Large intestine (tissue), 3 donors: ENCODE data around the gene RYR2. TPM values are rescaled to one million over a fixed set of nuclear protein-coding genes. Genes with fewer than 3 reads are reported as not detected.

Experiments used
- DNase-seq, 2 donors: peaks; one replicate each; pipeline versions ENCODE4 v3.0.0 to v3.0.0-alpha.2; 2013
- H3K27ac ChIP-seq: one replicate; pipeline ENCODE4 v1.5.1; 2013; ENCODE audit warnings: low read length
- H3K27me3 ChIP-seq: 2 replicates; pipeline ENCODE4 v1.6.1; 2013; ENCODE audit warnings: low read length; ENCODE audit not compliant: control insufficient read depth, insufficient read depth
- H3K36me3 ChIP-seq: 2 replicates; pipeline ENCODE4 v1.6.1; 2013; ENCODE audit warnings: low read length; ENCODE audit not compliant: control insufficient read depth, insufficient read depth
- H3K4me1 ChIP-seq: one replicate; pipeline ENCODE4 v1.6.1; 2013; ENCODE audit warnings: low read length; ENCODE audit not compliant: control insufficient read depth, insufficient read depth
- H3K4me3 ChIP-seq: one replicate; pipeline ENCODE4 v1.5.1; 2013; ENCODE audit warnings: low read length
- H3K9me3 ChIP-seq: one replicate; pipeline ENCODE4 v1.6.1; 2013; ENCODE audit warnings: mild to moderate bottlenecking, low read depth, low read length, moderate library complexity; ENCODE audit not compliant: control insufficient read depth
- WGBS: methylation state at CpG from one replicate; pipeline ENCODE4 v1.1.5; 2013; ENCODE audit warnings: low lambda C conversion rate; ENCODE audit not compliant: insufficient coverage; 5-methylcytosine and 5-hydroxymethylcytosine counted together
- polyA plus RNA-seq: library from polyadenylated mRNA; unstranded; fragments of 120-200 nt; gene quantifications from one replicate; pipeline ENCODE4 v1.2.1, GENCODE V29; 2013

Gene RYR2
- polyA plus RNA-seq, 1 donor, result 4.3 TPM

DNA sequence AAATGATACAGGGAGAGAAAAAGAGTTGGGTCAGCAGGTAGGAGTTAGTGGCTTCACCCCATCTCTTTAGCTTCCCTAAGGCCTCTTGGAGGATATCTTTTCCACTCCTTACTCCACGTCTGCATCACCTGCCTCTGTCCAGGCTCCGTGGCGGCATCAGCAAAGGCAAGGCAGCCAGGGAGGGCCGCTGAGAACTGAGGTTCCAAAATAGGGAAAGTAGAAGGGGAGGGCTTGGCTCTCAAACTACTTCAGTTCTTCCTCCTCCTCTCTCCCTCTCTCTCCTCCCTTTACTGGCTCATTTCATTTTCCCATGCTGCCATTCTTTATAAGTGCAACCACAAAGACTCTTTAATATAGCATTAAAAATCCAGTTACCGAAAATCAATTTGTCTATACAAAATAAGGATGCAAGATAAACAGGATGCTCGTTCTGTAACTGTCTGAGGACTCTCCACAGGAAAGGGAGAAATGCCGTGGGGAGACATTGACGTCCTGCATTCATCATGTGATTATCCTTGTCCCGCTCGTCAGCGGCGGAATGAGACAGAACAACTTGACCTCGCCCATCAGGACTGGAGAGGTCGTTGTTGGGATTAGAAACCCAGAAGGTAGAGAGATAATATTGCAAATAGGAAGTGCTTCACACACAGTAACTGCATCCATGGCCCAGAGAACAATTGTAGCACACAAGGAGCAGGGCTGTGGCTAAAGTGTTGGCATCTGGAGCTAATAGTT, 34.7 kb upstream of the RYR2 start:
- Histone ChIP-seq H3K27me3 (no peaks in the 10 kb centered on the region), H3K4me3 (no peak overlapping the region), H3K36me3 (no peaks in the 10 kb centered on the region), H3K27ac (no peak overlapping the region), H3K4me1 (no peaks in the 10 kb centered on the region), H3K9me3 (no peaks in the 10 kb centered on the region)
- WGBS, result 100% methylated on average over 1 of the region's 14 CpGs
- DNase-seq, result no peak

GRCh38 chr1:237009611-237010010, 32.4 kb upstream of the RYR2 start:
- H3K36me3 ChIP-seq, result no peaks in the 10 kb centered on the region
- H3K4me3 ChIP-seq, result no peak overlapping the region
- no peak overlapping the region for H3K27ac ChIP-seq
- no peaks in the 10 kb centered on the region for H3K27me3 ChIP-seq
- WGBS, result 83% methylated on average over 1 of the region's 4 CpGs
- H3K9me3 ChIP-seq, result no peaks in the 10 kb centered on the region
- no peak for DNase-seq
- H3K4me1 ChIP-seq, result no peaks in the 10 kb centered on the region

- no peak overlapping the region for H3K4me3 ChIP-seq
- no CpG with 5 or more reads among the region's 3 CpGs for WGBS
- no peaks in the 10 kb centered on the region for H3K27me3 ChIP-seq
- no peaks in the 10 kb centered on the region for H3K9me3 ChIP-seq
- H3K36me3 ChIP-seq, result no peaks in the 10 kb centered on the region
- DNase-seq, result no peak
- H3K27ac ChIP-seq, result no peak overlapping the region
- no peaks in the 10 kb centered on the region for H3K4me1 ChIP-seq
These were observed 30.6 kb upstream of the RYR2 start for GRCh38 chr1:237011432-237011831.

DNA sequence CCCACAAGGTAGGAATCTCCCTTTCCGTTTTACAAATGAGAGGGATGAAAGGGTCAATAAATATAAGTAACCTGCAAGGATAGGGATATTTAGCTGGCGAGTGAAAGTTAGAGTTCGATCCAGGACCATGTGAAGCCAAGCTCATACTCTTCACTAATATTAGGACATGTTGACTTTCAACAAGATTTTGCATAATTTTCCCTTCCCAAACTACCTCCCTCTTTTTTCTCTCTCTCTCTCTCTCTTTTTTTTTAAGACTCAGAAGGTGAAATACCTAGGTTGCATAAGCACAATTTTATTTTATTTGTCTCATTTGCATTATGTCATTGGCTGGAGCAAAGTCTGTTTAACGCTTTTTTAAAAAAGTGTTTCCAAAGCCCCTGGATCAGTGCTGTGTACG, 29.6 kb upstream of the RYR2 start:
- no peaks in the 10 kb centered on the region for H3K9me3 ChIP-seq
- 100% methylated on average over 1 of the region's 5 CpGs for WGBS
- H3K36me3 ChIP-seq, result no peaks in the 10 kb centered on the region
- no peaks in the 10 kb centered on the region for H3K4me1 ChIP-seq
- H3K27me3 ChIP-seq, result no peaks in the 10 kb centered on the region
- no peak overlapping the region for H3K4me3 ChIP-seq
- no peak overlapping the region for H3K27ac ChIP-seq
- DNase-seq, result no peak

DNA sequence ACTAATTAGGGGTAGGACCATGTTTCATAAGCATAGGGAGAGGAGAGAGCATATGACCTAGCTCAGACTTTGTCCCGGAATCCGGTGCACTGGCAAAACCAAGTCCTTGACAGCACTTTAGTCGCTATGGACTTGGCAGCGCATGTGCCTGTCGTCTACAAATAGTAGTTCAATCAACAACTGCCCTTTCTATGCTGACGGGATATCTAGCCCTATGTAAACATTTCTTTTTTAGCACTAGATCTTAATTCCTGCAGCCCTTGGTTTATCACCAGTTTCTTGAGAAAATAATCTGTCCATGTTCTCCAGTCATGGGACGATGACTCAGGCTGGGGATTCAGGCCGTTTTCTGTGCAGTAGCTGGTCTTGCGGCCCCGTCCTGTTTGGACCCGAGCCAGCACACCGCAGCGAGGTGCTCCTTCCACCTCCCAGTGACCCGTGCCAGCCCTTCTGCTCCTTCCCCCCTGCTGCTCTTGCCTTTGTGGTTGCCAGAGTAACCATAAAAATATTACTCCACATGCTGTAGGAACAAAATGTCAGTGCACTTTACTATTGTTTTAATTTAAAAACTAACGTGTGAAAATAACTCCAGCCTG, 29.1 kb upstream of the RYR2 start:
- Histone ChIP-seq H3K4me1 (no peaks in the 10 kb centered on the region), H3K36me3 (no peaks in the 10 kb centered on the region), H3K27ac (no peak overlapping the region)

DNA sequence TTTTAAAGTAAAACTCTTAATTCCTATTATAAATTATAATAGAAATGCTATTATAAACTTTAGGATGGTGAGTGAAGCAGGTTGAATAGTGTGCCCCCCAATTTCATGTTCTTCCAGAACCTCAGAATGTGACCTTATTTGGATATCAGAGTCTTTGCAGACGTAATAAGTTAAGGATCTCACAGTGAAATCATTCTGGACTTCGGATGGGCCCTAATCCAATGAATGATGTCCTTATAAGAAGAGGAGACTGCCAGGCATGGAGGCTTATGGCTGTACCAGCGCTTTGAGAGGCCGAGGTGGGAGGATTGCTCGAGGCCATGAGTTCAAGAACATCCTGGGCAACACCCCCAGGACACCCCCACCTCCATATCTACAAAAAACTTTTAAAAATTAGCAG, 28.4 kb upstream of the RYR2 start:
- no peaks in the 10 kb centered on the region for H3K27me3 ChIP-seq
- WGBS, result no CpG with 5 or more reads among the region's 5 CpGs
- no peak for DNase-seq
- no peaks in the 10 kb centered on the region for H3K36me3 ChIP-seq
- H3K4me3 ChIP-seq, result no peak overlapping the region
- no peaks in the 10 kb centered on the region for H3K4me1 ChIP-seq
- no peak overlapping the region for H3K27ac ChIP-seq
- H3K9me3 ChIP-seq, result no peaks in the 10 kb centered on the region

More for the DNA sequence above, 29.1 kb upstream of the RYR2 start:
- DNase-seq, result peak in 1 of 2 donors; percentile 6
- H3K27me3 ChIP-seq, result no peaks in the 10 kb centered on the region
- no peaks in the 10 kb centered on the region for H3K9me3 ChIP-seq
- WGBS, result 83% methylated on average over 1 of the region's 15 CpGs
- no peak overlapping the region for H3K4me3 ChIP-seq

DNA sequence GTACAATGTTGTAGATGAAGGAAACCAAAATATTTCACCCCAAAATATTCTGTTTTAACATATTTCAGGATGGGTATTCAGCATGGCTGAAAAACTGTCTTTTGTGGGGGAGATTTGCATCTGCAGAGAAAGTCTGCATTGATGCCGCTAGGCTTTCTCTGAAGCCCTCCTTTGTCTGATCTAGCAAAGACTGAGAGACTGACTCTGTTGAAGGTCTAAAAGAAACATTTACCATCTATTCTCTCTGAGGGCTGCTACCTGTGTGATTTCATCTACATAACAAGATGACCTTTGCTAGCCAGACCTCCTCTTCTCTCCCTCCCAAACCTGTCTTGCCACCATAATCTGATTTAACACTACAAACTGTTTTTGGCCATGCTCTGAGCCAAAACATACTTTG, 25.4 kb upstream of the RYR2 start:
- H3K9me3 ChIP-seq, result no peaks in the 10 kb centered on the region
- no CpG with 5 or more reads among the region's 1 CpG for WGBS
- H3K27me3 ChIP-seq, result no peaks in the 10 kb centered on the region
- H3K27ac ChIP-seq, result no peak overlapping the region
- no peak for DNase-seq
- H3K4me1 ChIP-seq, result no peaks in the 10 kb centered on the region
- H3K4me3 ChIP-seq, result no peak overlapping the region
- H3K36me3 ChIP-seq, result no peaks in the 10 kb centered on the region

- H3K4me3 ChIP-seq, result no peak overlapping the region
- H3K27me3 ChIP-seq, result no peaks in the 10 kb centered on the region
- H3K9me3 ChIP-seq, result no peaks in the 10 kb centered on the region
- H3K27ac ChIP-seq, result no peak overlapping the region
- no peaks in the 10 kb centered on the region for H3K4me1 ChIP-seq
- H3K36me3 ChIP-seq, result no peaks in the 10 kb centered on the region
- no peak for DNase-seq
These were observed 23.1 kb upstream of the RYR2 start for GRCh38 chr1:237018896-237019295.

- Histone ChIP-seq H3K27ac (no peak overlapping the region), H3K36me3 (no peaks in the 10 kb centered on the region), H3K9me3 (no peaks in the 10 kb centered on the region), H3K27me3 (no peaks in the 10 kb centered on the region), H3K4me3 (no peak overlapping the region), H3K4me1 (no peaks in the 10 kb centered on the region)
- DNase-seq, result no peak
- WGBS, result 95% methylated on average over 2 of the region's 10 CpGs
These were observed 16.5 kb upstream of the RYR2 start for GRCh38 chr1:237025358-237026074.

DNA sequence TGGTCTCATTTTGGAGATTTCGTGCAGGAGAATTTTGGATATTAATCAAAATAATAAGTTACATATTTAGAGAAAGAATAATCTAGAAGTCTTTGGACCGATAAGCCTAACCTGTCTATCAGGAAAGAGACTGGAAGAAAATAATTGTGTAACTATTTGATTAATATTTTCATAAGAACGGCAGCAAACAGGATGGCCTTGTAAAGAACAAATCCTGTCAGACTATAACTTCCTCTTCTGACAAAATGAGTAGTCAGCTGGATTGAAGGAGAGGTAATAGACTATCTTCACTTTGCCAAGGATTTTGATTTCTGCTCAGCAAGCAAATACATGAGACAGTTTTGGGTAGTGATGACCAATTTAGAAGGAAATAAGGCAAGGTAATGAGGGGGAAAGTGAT, 12.7 kb upstream of the RYR2 start:
- DNase-seq, result no peak
- Histone ChIP-seq H3K4me1 (no peaks in the 10 kb centered on the region), H3K4me3 (no peak overlapping the region), H3K27ac (no peak overlapping the region), H3K36me3 (no peaks in the 10 kb centered on the region), H3K9me3 (no peaks in the 10 kb centered on the region), H3K27me3 (peaks cover 3% of the 10 kb centered on the region)
- 100% methylated on average over 2 of the region's 3 CpGs for WGBS
